Keratinocyte (primary cell): Measurements from ENCODE around the gene TSPEAR.

Experiments used
- CTCF ChIP-seq, 3 experiments: IDR thresholded peaks in 1 of 3; conservative IDR thresholded peaks in 1 of 3; optimal IDR thresholded peaks in 1 of 3; 2 replicates in 2 of 3; 3 replicates in 1 of 3; pipeline versions ENCODE3 to v1.5.1; 2011; ENCODE audit warnings: low read length in 3 of 3, mild to moderate bottlenecking in 3 of 3, moderate library complexity in 2 of 3, control low read depth in 1 of 3, inconsistent platforms in 1 of 3; ENCODE audit not compliant: insufficient read depth in 2 of 3; ENCODE audit errors: extremely low read depth in 1 of 3
- EZH2 ChIP-seq: IDR thresholded peaks from one replicate; pipeline ENCODE4 v1.6.1; 2012; ENCODE audit warnings: inconsistent platforms, mild to moderate bottlenecking, low read length, moderate library complexity

DNA sequence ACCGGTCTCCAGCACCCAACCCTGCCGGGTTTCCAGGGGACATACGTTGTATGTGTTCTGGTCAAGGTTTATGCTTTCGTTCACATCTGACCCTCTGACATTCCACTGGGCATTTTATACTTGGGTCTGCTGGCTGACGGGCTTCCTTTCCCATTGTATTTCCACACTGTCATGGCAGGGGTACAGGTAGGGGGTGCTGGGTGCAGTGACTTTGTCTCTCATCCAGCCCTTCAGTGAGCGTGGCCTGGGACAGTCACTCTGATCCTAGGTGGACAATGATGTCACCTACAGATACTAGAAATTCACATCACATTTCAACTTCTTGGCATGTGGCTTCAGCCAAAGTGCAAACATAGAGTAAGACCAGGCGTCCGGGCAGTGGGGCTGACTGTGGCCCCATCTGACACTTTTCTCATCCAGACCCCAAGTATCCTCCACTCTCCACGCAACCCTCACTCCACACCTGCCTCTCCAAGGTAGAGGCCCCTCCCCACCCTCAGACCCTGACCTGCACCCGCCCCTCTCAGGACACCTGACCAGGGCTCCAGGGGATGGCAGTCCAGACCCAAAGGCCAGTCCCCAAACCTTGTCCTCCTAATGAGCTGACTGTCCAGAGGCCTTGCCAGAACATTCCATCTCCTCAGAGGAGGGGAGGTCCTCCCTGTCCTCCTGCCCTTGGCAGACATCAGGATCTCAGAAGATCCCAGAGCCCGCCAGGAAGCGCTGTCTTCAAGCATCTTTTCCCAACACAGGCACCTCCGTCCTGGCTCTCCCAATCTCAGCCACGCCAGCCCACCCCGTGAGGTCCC is 75.0 kb downstream of the TSPEAR start:
- no peak for TF ChIP-seq CTCF (optimal IDR thresholded peaks at IDR 0.05 in 1 of 3, IDR thresholded peaks at IDR 0.05 in 1 of 3, conservative IDR thresholded peaks at IDR 0.05 in 1 of 3; ENCODE audit: extremely low read depth in 1 of 3, insufficient read depth in 2 of 3, low read length in 3 of 3)
- TF ChIP-seq EZH2, result no peak
